Chondrocyte (in vitro differentiated cells): ENCODE measurements around the gene TMEM171. TPM values are rescaled to one million over a fixed set of nuclear protein-coding genes. Genes with fewer than 3 reads are reported as not detected.

Source experiments
- DNase-seq: peaks from one replicate; pipeline ENCODE4 v3.0.0; 2021; ENCODE audit warnings: mixed read lengths, low spot score
- H3K27ac Mint-ChIP-seq: one replicate; pipeline ENCODE4 v1.8.0; 2021; ENCODE audit warnings: mild to moderate bottlenecking, moderate library complexity, mixed read lengths; ENCODE audit not compliant: unreplicated experiment
- H3K27me3 Mint-ChIP-seq: 2 replicates; pipeline ENCODE4 v1.8.0; 2021; ENCODE audit warnings: low read depth, mixed read lengths
- H3K36me3 Mint-ChIP-seq: 2 replicates; pipeline ENCODE4 v1.8.0; 2021; ENCODE audit warnings: low read depth, mixed read lengths
- H3K4me1 Mint-ChIP-seq: 2 replicates; pipeline ENCODE4 v1.8.0; 2021; ENCODE audit warnings: low read depth, mild to moderate bottlenecking, mixed read lengths
- H3K4me3 Mint-ChIP-seq: one replicate; pipeline ENCODE4 v1.8.0; 2021; ENCODE audit warnings: mild to moderate bottlenecking, moderate library complexity, mixed read lengths; ENCODE audit not compliant: unreplicated experiment
- H3K9me3 Mint-ChIP-seq: 2 replicates; pipeline ENCODE4 v1.8.0; 2021; ENCODE audit warnings: low read depth, mixed read lengths
- CTCF ChIP-seq: fragments of 200-600 bp; sonication (generic); IDR thresholded peaks from 2 replicates; pipeline ENCODE4 v1.5.0; 2021; ENCODE audit warnings: antibody characterized with exemption, mild to moderate bottlenecking, moderate library complexity
- total RNA-seq: library from RNA; stranded (reverse); gene quantifications from 3 replicates; pipeline ENCODE4 v1.2.1, GENCODE V29; 2021

The TMEM171 gene
- total RNA-seq, 1 donor from 2014 or later = 2.6 TPM

GRCh38 chr5:73095564-73096238, 24.7 kb upstream of the TMEM171 start:
- DNase-seq = no peak
- H3K36me3 Mint-ChIP-seq = peaks cover 7% of the 10 kb centered on the region
- H3K4me1 Mint-ChIP-seq = peaks cover 15% of the 10 kb centered on the region
- H3K4me3 Mint-ChIP-seq = no peak overlapping the region
- TF ChIP-seq CTCF = no peak
- H3K27me3 Mint-ChIP-seq = no peaks in the 10 kb centered on the region
- H3K9me3 Mint-ChIP-seq = peaks cover 13% of the 10 kb centered on the region
- no peak overlapping the region for H3K27ac Mint-ChIP-seq

DNA sequence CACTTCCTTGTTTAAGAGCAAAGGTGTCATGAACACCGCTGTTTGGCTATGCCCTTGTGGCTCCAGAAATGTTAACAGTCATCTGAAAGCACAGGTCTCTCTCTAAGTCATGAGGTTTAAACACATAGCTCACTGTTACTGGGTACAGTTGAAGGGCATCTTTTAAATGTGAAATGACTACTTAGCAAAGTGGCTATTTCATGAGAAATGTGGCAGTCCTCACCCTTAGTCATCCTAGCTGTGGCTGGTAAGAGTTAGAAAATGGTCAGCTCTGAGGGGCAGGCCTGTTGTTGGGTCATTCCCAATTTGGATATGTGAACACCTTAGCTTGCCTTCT, 24.2 kb upstream of the TMEM171 start:
- Mint-ChIP-seq H3K36me3 (peaks cover 7% of the 10 kb centered on the region), H3K4me1 (peaks cover 15% of the 10 kb centered on the region)

DNA sequence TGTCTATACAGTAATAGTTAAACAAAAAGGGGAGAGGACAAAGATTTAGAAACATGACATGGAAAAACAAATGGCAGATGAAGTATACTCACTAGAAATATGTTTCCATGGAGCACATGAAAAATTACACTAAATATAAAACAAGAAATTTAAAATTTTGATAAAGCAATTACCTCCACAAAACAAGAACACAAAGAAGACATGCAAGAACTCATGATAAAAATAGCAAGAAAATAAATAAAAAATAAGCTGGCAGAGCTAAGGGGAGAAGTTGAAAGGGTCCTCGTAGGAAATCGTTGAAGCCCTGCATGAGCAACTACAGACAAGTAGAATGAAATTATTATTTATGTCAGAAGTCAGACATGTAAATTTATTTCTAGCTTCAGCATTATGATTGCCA, 22.6 kb upstream of the TMEM171 start:
- Mint-ChIP-seq H3K27ac (no peak overlapping the region), H3K36me3 (peaks cover 4% of the 10 kb centered on the region), H3K27me3 (no peaks in the 10 kb centered on the region)

More for the DNA sequence above, 24.2 kb upstream of the TMEM171 start:
- Mint-ChIP-seq H3K27ac (no peak overlapping the region), H3K9me3 (peaks cover 13% of the 10 kb centered on the region), H3K27me3 (no peaks in the 10 kb centered on the region), H3K4me3 (no peak overlapping the region)
- TF ChIP-seq CTCF = no peak
- DNase-seq = no peak

GRCh38 chr5:73100109-73100508, 20.3 kb upstream of the TMEM171 start:
- H3K27me3 Mint-ChIP-seq = no peaks in the 10 kb centered on the region
- no peak overlapping the region for H3K27ac Mint-ChIP-seq
- H3K4me1 Mint-ChIP-seq = peaks cover under 1% of the 10 kb centered on the region
- peaks cover 13% of the 10 kb centered on the region for H3K9me3 Mint-ChIP-seq
- no peak for TF ChIP-seq CTCF
- H3K4me3 Mint-ChIP-seq = no peak overlapping the region
- no peak for DNase-seq
- H3K36me3 Mint-ChIP-seq = peaks cover 4% of the 10 kb centered on the region

More for the DNA sequence above, 22.6 kb upstream of the TMEM171 start:
- H3K4me3 Mint-ChIP-seq = no peak overlapping the region
- no peak for TF ChIP-seq CTCF
- H3K9me3 Mint-ChIP-seq = peaks cover 13% of the 10 kb centered on the region
- peaks cover 15% of the 10 kb centered on the region for H3K4me1 Mint-ChIP-seq
- DNase-seq = no peak

- Mint-ChIP-seq H3K9me3 (peaks cover 8% of the 10 kb centered on the region), H3K4me1 (no peaks in the 10 kb centered on the region), H3K27ac (no peak overlapping the region), H3K4me3 (no peak overlapping the region), H3K27me3 (no peaks in the 10 kb centered on the region), H3K36me3 (peaks cover 4% of the 10 kb centered on the region)
- DNase-seq = no peak
- TF ChIP-seq CTCF = no peak
Measured at GRCh38 chr5:73103870-73104299, 16.5 kb upstream of the TMEM171 start.
